HG03135 (cell line): ENCODE data around the gene KRTAP19-6.
"Not testable (repeated sequence)": the region's sequence is repeated elsewhere in the genome, so short reads cannot be mapped to it uniquely, and the experiment has no call there.

Source experiments
- ATAC-seq: cut with Tn5 transposase; IDR thresholded peaks from one replicate; pipeline ENCODE4 v1.9.1; 2021; ENCODE audit warnings: mild to moderate bottlenecking, moderate library complexity; ENCODE audit not compliant: unreplicated experiment

KRTAP19-6 gene, protein sequence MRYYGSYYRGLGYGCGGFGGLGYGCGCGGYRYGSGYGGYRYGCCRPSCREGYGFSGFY

DNA sequence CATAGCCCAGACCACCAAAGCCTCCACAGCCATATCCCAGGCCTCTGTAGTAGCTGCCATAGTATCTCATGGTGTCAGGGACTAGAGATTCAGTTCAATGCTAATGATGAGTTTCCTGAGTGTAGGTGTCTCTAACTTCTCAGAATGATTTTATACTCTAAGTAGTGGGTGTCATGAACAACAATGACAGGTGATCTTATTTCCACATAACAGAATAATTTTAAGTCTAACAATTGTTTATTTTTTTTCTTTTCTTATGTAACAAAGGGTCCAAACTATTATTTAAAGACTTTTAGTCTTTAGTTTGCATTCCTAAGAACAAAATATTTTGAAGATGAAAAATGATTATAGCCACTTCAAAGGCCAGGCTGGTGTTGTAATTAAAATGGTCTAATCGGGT, at the start of gene KRTAP19-6:
Gene KRTAP19-6, minus strand, starts transcription at position 101 of the 400 bp plus-strand sequence. Its CDS starts 31 bp downstream, at position 70.
- no peak for ATAC-seq

- no peak for ATAC-seq
Measured at GRCh38 chr21:30590297-30590696, 48.6 kb upstream of the KRTAP19-6 start, which contains the start of gene KRTAP22-2. Gene KRTAP22-2, minus strand, starts transcription at chr21:30590397.

- ATAC-seq = no peak
Measured at GRCh38 chr21:30582870-30583269, 41.2 kb upstream of the KRTAP19-6 start.

DNA sequence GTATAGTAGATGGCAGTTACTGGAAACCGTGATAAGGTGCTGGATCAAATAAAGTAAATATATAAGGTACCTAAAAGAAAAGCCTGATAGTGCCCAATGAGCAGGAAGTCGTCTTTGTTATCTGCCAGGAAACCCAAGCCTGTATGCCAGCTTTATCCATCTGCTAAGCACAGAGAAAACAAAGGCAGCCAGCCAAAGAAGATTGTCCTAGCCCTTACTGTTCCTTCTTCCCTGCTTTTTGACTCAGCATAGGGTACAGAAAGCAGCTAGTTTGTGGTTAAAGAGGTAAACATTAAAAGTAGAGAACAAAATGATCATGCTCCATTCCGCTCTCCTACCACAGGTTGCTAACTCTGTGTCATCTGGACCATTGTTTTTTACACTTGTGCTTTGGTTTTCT, 38.5 kb upstream of the KRTAP19-6 start:
- ATAC-seq = no peak

- ATAC-seq = no peak
Measured at GRCh38 chr21:30579346-30579745, 37.7 kb upstream of the KRTAP19-6 start.

DNA sequence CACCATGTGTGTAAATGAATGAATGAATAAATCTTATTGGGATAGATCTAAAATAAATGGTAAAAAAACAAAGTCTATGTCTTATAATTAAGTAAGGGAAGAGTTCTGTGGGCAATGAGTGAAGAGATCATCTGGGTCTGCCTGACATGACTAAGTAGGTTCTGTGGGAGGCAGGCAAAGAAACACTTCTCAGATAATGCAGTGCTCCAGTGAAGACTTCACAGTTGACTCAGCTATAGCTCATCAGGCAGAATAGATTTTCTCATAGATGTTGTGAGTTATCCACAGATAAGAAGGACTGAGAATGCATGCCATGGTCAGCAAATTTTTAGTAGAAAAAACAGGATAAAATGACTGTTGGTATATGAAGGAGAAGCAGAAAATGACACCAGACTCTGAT, 36.1 kb upstream of the KRTAP19-6 start:
- ATAC-seq = no peak

- ATAC-seq = no peak
Measured at GRCh38 chr21:30567617-30568016, 26.0 kb upstream of the KRTAP19-6 start.

DNA sequence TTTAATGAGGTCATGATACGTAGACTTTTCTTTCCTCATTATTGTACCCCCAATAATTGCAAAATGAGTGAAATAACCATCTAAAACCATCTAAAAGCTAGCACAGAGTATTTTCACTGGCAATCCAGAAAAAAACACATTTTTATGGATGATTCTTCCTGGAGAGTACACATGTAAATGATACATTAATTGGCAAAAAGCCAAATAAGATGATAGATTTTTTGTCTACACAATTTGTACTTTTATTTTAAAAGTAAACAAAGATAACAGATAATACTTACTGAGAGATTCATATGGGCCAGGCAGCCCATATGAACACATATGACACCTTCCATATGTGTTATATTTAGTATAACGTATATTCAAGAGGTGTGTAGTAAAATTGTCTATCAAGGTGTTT, 22.0 kb upstream of the KRTAP19-6 start:
- ATAC-seq = no peak

DNA sequence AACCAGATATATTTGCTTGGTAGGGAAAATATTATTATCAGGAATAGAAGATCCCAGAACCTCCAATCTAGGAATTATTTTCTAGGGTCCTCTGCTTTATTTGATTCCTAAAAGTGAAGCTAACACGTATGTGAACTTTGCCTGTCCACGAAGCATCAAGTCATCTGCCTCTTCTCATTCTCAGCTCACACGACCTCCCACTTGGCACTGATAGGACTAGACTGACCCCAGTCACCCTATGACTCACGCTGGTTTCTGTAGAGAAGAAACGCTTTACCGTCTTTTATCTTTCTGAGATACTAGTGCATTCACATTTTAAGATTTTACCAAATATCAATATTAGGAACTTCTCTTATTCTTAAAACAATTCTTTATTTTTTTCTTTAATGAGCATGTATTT, 21.4 kb upstream of the KRTAP19-6 start:
- no peak for ATAC-seq

GRCh38 chr21:30561957-30562356, 20.3 kb upstream of the KRTAP19-6 start:
- ATAC-seq = no peak

GRCh38 chr21:30561264-30561895, 19.7 kb upstream of the KRTAP19-6 start, which contains the start of gene KRTAP19-7:
Gene KRTAP19-7, minus strand, starts transcription at chr21:30561314. Its CDS starts 25 bp downstream, at chr21:30561289.
- no peak for ATAC-seq

DNA sequence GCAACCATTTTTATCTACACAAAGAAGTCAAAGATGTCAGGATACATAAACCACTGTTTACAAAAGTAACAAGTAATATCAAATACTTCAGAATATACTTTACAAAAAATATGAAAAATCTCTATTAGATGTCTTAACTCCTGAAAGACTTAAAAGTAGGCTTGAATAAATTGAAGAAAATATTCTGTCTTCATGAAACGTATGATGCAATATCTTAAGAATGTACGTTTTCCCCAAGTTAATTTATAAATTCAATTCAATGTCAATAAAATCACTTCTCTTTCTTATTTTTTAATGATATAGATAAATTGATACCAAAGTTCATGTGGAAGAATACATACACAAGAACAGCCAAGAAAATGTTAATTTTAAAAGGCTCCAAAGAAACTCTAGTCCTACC, 13.4 kb upstream of the KRTAP19-6 start:
- ATAC-seq = no peak

DNA sequence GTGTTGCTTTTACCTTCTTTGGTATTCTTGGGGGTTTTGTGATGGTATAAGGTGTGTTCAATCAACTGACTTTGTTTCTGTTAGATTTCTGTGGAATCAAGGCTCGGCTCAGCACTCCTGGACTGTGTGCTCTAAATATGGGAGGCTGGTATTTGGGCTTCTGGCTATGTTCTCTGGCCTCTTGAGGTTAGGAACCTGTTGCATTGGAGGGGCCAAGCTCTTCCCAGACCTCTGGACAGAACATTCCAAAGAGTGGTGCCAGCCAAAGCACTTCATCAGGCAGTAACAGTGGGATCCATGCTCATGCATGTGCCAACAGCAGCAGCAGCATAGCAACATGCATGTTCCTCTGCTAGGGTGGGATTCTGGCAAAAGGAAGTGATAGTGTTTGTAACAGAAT, 11.1 kb upstream of the KRTAP19-6 start:
- ATAC-seq = no peak

DNA sequence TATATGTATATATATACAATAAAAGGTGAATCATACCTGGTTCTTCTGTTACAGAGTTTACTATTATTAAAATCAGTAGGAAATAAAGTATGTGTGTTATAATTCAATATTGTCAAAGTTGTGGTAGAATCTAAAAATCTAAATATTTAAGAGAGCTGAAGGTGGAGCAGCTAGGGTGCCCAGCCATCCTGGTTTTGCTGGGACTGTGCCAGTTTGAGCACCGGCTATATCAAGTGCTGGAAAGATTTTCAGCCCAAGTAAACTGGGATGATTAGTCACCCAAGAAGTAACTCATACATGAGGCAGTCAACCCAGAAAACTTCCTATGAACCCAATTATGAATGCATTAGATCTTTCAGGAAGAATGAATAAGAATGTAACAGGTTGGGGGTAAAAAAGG, 22.8 kb downstream of the KRTAP19-6 start:
- no peak for ATAC-seq

DNA sequence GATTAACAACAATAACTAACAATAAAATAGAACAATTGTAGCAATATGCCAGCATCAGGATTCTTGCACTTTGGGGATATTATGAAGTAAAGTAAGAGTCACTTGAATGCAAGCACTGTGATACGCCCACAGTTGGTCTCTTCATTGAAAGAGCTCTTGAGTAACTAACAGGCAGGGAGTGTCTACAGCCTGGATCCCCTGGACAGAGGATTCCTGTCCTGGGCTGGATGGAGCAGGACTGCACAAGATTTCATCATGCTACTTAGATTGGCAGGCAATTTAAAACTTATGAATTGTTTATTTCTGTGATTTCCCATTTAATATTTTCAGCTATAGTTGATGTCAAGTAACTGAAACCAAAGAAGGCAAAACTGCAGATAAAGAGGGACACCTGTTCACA, 26.0 kb downstream of the KRTAP19-6 start:
- no peak for ATAC-seq

- not testable (repeated sequence) for ATAC-seq
Measured at GRCh38 chr21:30505621-30506205, 36.0 kb downstream of the KRTAP19-6 start.

- ATAC-seq = no peak
Measured at GRCh38 chr21:30502041-30502440, 39.6 kb downstream of the KRTAP19-6 start, which contains the start of gene KRTAP19-5. Gene KRTAP19-5, minus strand, starts transcription at chr21:30502141. Its CDS starts 51 bp downstream, at chr21:30502090.

GRCh38 chr21:30497065-30497464, 44.6 kb downstream of the KRTAP19-6 start, which contains the start of gene KRTAP19-4:
Gene KRTAP19-4, minus strand, starts transcription at chr21:30497165. Its CDS starts 55 bp downstream, at chr21:30497110.
- no peak for ATAC-seq

GRCh38 chr21:30491963-30492428, 49.7 kb downstream of the KRTAP19-6 start, which contains the start of gene KRTAP19-3:
Gene KRTAP19-3, minus strand, starts transcription at chr21:30492013. Its CDS starts 56 bp downstream, at chr21:30491957.
- no peak for ATAC-seq
